Fibroblast of mammary gland (primary cell): ENCODE data around the gene GARS1.

Experiments
- DNase-seq: peaks from one replicate; pipeline ENCODE4 v3.0.0-alpha.2; 2010; ENCODE audit warnings: low read depth
- H3K4me3 ChIP-seq: 2 replicates; pipeline ENCODE4 v1.5.1; 2011; ENCODE audit warnings: low read depth, mild to moderate bottlenecking, low read length, moderate library complexity; ENCODE audit not compliant: control insufficient read depth
- CTCF ChIP-seq: conservative IDR thresholded peaks from 2 replicates; pipeline ENCODE4 v1.5.1; 2011; ENCODE audit warnings: low read depth, low read length, inconsistent platforms; ENCODE audit not compliant: control insufficient read depth, insufficient read depth

The GARS1 gene

GRCh38 chr7:30605832-30606231 lies 11.2 kb downstream of the GARS1 start:
- no peak for TF ChIP-seq CTCF
- peak; percentile 32 for DNase-seq
- H3K4me3 ChIP-seq: no peak overlapping the region

GRCh38 chr7:30612658-30613265 lies 18.1 kb downstream of the GARS1 start:
- no peak overlapping the region for H3K4me3 ChIP-seq
- peak; percentile 51 for DNase-seq
- no peak for TF ChIP-seq CTCF

- no peak for TF ChIP-seq CTCF
- H3K4me3 ChIP-seq: no peak overlapping the region
- no peak for DNase-seq
Measured at GRCh38 chr7:30613366-30614325, 19.0 kb downstream of the GARS1 start.

- no peak for TF ChIP-seq CTCF
- H3K4me3 ChIP-seq: no peak overlapping the region
Measured at GRCh38 chr7:30616318-30616717, 21.6 kb downstream of the GARS1 start.

GRCh38 chr7:30617359-30617758 lies 22.7 kb downstream of the GARS1 start:
- no peak overlapping the region for H3K4me3 ChIP-seq
- no peak for TF ChIP-seq CTCF
- no peak for DNase-seq

More at GRCh38 chr7:30616318-30616717, 21.6 kb downstream of the GARS1 start:
- DNase-seq: no peak

- no peak overlapping the region for H3K4me3 ChIP-seq
- no peak for DNase-seq
- TF ChIP-seq CTCF: no peak
Measured at GRCh38 chr7:30618080-30618676, 23.5 kb downstream of the GARS1 start.
